ENCODE results near the gene NKAIN2.
"Not testable (repeated sequence)": the region's sequence is repeated elsewhere in the genome, so short reads cannot be mapped to it uniquely, and the experiment has no call there.

Gene NKAIN2

GRCh38 chr6:124233221-124233620 is 429.6 kb downstream of the NKAIN2 start:
- no peak for DNase-seq

DNA sequence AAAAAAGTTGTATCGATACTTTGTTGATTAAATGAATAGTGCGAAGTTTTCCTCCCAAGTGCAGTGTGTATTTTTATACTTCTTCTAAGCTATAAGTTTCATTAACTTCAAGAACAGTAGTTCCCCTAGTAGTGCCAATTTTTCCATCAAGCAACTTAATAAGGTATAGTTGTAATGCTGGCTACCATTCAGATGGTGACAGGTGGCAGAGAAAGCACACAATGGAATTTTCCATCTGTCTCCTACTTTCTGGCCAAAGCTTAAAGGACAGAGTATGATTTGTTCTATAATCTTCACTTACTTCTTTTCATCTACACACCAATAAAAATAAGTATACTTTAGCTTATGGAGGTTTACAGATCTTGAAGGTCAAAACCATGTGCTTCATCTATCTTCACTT is 431.1 kb downstream of the NKAIN2 start:
- no peak for DNase-seq

GRCh38 chr6:124237911-124238310 is 434.2 kb downstream of the NKAIN2 start:
- DNase-seq: no peak

- DNase-seq: not testable (repeated sequence)
Measured at GRCh38 chr6:124238408-124238807, 434.7 kb downstream of the NKAIN2 start.

- no peak for DNase-seq
Measured at GRCh38 chr6:124254941-124255685, 451.4 kb downstream of the NKAIN2 start.

GRCh38 chr6:124260337-124260736 is 456.7 kb downstream of the NKAIN2 start:
- no peak for DNase-seq

DNA sequence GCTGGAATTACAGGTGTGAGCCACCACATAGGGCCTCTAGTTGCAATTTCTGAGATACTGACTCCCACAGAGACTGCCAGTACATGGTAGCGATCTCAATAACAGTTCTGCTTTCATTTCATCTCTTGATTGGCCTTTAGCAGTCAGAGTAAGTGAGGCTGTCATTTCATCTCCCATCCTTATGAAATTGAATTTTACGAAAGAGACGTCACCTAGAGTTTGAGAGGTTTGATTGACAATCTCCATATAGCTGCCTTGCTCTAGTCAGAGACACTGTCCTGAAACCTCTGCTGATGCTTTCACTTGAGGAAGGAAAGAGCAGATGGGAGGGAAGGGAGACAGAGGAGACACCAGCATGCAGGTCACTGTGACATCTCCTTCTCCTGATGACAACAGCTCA is 466.1 kb downstream of the NKAIN2 start:
- DNase-seq: no peak

DNA sequence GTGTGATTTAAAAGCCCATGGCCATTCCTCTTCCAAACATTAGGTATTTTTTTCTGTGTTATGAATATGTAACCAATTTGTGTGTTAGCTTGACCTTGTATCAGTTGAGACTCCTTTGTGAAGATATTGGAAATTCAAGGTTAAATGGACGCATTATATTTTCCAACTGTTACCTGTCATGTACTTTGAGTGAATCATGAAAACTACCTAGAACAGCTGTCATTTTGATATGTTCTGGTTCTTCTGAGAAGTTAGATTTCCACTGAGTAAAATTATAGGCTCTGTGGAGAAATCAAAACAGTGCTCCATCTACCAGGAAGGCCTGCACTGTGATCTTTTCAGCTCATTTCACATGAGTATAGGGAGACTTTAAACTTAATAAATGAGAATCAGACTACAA is 470.0 kb downstream of the NKAIN2 start:
- DNase-seq: no peak

GRCh38 chr6:124282541-124282940 is 478.9 kb downstream of the NKAIN2 start:
- no peak for DNase-seq

- no peak for DNase-seq
Measured at GRCh38 chr6:124283486-124283885, 479.8 kb downstream of the NKAIN2 start.

DNA sequence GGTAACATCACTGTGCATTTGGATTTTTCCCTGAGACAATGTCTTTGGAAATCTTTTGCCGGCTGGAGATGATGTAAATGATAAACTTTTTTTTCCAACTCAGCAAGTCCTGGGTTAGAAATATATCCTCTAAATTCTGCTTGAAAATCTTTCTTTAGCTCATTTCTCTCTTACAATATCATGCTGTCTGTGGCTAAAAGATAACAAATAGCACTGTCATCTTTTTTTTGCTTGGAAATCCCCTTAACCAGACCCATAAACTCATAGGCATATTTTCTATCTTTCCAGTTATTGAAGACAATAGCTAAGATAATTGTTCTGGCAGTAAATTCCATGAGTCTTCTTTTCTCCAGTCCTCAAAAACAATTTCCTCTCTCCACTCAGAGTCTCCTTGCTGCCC is 481.5 kb downstream of the NKAIN2 start:
- no peak for DNase-seq

DNA sequence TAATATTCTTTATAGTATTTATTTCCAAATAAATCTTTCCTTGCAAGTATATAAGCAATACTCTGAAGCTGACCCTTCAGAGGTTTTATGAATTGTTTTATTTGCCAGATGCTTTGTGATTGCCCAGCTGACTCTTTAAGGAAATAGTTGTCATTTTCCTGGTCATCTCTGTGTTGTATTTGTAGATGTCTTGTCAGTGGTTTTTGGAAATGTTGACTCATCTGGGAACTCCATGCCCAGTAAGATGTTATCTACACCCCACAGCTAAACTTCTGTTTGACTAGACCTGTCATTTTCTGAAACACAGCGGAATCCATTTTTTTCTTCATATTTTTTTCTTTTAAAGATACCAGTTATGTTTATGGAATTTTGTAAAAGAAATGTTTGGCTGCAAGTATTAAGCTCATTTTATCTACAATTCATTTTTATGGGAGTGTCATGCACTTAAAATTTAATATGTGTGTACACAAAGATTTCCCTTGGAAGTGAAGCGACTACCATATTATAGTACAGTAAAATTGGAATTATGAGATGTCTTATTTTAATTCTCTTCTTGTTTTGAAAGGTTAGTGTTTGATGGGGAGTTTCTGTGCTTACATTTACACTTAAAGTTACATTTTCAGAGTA is 491.0 kb downstream of the NKAIN2 start:
- DNase-seq: no peak

GRCh38 chr6:124297507-124297906 is 493.8 kb downstream of the NKAIN2 start:
- no peak for DNase-seq

DNA sequence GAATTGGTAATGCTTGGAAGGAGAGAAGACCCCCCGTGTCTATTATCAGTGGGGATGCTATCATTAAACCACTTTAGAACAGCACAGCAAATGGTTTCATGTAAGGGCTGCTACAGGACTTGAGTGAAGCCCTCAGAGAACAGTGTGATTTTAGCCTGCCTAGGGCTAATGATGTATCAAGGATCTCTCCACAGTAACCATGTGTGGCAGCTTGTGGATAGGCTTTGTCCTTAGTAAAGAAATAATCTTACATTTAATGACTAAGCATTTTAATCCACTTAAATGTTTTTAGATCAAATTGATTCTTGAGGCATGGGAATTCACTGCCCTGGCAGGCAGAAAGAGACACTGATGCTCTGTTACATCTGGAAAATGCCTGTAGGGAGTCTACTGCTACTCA is 495.1 kb downstream of the NKAIN2 start:
- no peak for DNase-seq

DNA sequence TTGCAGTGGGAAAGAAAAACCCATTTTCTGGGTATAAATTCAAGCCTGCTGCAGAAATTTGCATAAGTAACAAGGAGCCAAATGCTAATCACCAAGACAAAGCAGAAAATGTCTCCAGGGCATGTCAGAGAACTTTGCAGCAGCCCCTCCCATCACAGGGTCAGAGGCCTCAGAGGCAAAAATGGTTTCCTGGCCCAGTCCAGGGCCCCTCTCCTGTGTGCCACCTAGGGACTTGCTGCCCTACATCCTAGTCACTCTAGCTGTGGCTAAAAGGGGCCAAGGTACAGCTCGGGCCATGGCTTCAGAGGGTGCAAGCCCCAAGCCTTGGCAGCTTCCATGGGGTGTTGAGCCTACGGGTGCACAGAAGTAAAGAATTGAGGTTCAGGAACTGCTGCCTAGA is 497.2 kb downstream of the NKAIN2 start:
- not testable (repeated sequence) for DNase-seq

- DNase-seq: no peak
Measured at GRCh38 chr6:124303971-124304370, 500.3 kb downstream of the NKAIN2 start.

- DNase-seq: no peak
Measured at GRCh38 chr6:124310139-124310538, 506.5 kb downstream of the NKAIN2 start.

- no peak for DNase-seq
Measured at GRCh38 chr6:124319410-124319809, 515.7 kb downstream of the NKAIN2 start.

DNA sequence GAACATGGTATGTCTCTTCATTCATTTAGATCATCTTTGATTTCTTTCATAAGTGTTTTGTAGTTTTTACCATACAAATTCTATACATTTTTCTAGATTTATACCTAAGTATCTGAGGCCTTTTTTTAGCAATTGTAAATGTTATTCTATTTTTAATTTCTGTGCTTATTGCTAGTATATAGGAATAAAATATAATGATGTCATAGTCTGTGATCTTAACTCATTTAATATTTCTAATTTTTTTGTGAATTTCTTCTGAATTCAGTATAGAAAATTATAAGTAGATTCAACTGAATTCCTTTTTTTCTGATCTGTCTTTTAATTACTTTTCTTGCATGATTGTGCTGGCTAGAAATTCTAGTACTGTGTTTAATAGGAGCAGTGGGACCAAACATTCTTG is 520.6 kb downstream of the NKAIN2 start:
- DNase-seq: no peak

- no peak for DNase-seq
Measured at GRCh38 chr6:124330197-124330596, 526.5 kb downstream of the NKAIN2 start.

GRCh38 chr6:124334359-124334758 is 530.7 kb downstream of the NKAIN2 start:
- no peak for DNase-seq

- DNase-seq: no peak
Measured at GRCh38 chr6:124339610-124340334, 536.1 kb downstream of the NKAIN2 start.

- DNase-seq: not testable (repeated sequence)
Measured at GRCh38 chr6:124348339-124348738, 544.7 kb downstream of the NKAIN2 start.

DNA sequence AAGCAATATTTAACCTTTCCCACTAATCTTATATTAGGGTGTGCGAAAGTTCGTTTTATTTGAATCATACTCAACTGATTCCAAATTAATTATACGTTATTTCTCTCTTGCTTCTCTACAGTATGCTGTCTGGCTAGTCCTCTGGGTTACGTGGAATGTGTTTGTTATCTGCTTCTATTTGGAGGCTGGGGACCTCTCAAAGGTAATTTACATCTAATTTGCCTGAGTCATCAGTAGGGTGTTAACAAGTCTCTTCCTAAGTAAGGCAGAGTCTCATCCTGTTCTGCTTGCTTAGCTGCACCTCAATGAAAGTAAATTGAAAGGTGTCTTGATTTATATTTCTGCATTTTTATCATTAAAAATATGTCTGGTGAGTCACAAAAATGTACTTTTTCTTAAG is 551.5 kb downstream of the NKAIN2 start:
- no peak for DNase-seq
